Measurements from ENCODE around the gene FSTL1. TPM values are rescaled to one million over a fixed set of nuclear protein-coding genes. Genes with fewer than 3 reads are reported as not detected.

FSTL1 gene
- total RNA-seq, 5 donors from 2014 or later (not counting 1 experiment from before 2014, with no cell fraction given): 0.76 to 5.1 (median 1.5) TPM

DNA sequence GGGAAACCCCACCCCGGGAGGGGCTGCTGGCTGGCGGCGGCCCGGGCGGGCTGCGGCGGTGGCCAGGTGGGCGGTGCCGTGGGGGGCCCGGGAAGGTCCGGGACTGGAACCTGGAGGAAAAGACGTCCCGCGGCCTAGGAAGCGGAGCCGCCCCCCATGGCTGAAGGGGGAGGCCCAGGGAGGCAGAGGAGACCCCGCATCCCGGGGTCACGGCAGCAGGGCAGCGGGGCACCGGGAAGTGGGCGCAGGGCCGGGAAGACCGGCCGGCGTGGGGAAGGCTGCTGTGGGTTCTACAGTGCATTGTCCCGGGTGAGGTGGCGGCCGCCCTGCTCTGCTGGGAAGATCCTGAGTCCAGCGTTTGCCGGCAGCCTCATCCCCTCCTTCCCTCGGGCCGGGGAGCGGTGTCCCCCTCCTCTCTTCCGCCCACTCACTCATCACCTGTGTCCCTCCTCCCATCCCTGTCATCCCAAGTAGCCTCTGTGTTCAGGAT, 525 bp upstream of the FSTL1 start:
- H3K27ac Mint-ChIP-seq: no peak overlapping the region
- 35% methylated on average over 22 of the region's 35 CpGs for WGBS (ENCODE audit: insufficient coverage)

DNA sequence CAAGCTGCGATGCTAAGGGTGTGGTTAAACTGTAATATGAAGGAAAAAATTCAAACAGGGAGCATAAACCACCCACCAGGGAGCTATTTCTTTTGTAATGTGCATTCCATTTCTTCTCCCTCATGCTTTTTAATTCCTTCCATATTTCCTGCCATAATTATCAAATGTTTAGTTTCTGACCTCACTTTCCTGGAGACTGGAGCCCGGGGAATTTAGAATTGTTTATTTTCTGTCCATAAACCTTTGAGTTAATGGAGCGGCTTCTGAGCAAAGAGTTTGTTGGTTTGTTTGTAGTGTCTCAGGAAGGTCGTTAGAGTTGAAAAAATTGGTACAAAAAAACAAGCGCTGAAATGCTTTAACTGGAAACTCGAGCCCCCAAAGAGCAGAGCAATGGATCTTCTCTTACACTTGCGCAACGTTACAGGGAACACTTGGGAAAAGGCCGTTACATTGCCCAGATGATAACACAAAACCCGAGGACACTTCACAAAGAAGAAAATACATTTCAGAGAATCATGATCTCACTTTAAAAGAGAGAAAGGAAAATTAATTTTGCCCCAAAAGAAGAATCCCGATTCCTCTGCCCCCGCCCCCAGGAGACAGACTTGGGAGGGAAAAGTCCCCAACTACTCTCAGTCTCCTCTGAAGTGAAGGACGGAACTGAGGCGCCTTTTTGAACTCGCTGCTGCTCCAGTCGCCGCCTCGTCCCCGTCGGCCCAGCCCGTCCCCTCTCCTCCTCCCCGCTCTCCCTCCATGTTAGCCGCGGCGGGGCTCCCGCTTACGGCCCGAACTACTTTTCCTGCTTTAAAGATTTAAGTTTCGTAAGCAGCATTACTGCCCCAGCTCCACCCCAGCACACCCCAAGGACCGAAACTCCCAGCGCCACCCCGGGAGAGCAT, 842 bp downstream of the FSTL1 start:
- Mint-ChIP-seq H3K4me3 (peak overlapping the region; percentile 49 to 76 (median 72)), H3K4me1 (peaks cover 8 to 18% (median 9%) of the 10 kb centered on the region in 3 donors), H3K9me3 (peaks cover 0 to 5% (median 3%) of the 10 kb centered on the region in 3 donors), H3K27ac (no peak overlapping the region), H3K27me3 (peaks cover 53 to 58% of the 10 kb centered on the region in 2 donors), H3K36me3 (no peaks in the 10 kb centered on the region)
- POLR2A ChIA-PET: no interaction called here
- peak overlapping the region in 1 of 2 donors; percentile 75 for H3K4me3 ChIP-seq (ENCODE audit: control insufficient read depth in 1 of 2, extremely low read depth in 1 of 2, low read length in 1 of 2)
- no peaks in the 10 kb centered on the region for H3K36me3 ChIP-seq (ENCODE audit: control insufficient read depth in 2 of 2, extremely low read depth in 1 of 2, insufficient read depth in 1 of 2, low read length in 1 of 2)
- 3% methylated on average over 22 of the region's 32 CpGs for WGBS (ENCODE audit: insufficient coverage)
- no peak overlapping the region for H3K27ac ChIP-seq (ENCODE audit: low read length)
- DNase-seq (peak in 2 of 35 experiments; percentile 1 to 2), ATAC-seq (replicated peaks in 1 of 4) (peak in 3 of 4 experiments; percentile 26 to 42 (median 27))
- CTCF ChIA-PET: no interaction called here
- H3K27me3 ChIP-seq (replicated peaks in 1 of 2; ENCODE audit: control insufficient read depth in 2 of 2, extremely low read depth in 1 of 2, insufficient read depth in 2 of 2, low read length in 1 of 2): peaks cover 3 to 46% of the 10 kb centered on the region in 2 experiments
- H3K9me3 ChIP-seq: no peaks in the 10 kb centered on the region
- peaks cover 2 to 9% of the 10 kb centered on the region in 2 experiments for H3K4me1 ChIP-seq (ENCODE audit: control insufficient read depth in 1 of 2, extremely low read depth in 1 of 2, insufficient read depth in 2 of 2, low read length in 2 of 2)

More for the DNA sequence above, 525 bp upstream of the FSTL1 start:
- POLR2A ChIA-PET: no interaction called here
- CTCF ChIA-PET: no interaction called here
- H3K9me3 ChIP-seq: no peaks in the 10 kb centered on the region
- H3K4me1 ChIP-seq (ENCODE audit: control insufficient read depth in 1 of 2, extremely low read depth in 1 of 2, insufficient read depth in 2 of 2, low read length in 2 of 2): peaks cover 2 to 9% of the 10 kb centered on the region in 2 experiments
- H3K27ac ChIP-seq (ENCODE audit: low read length): no peak overlapping the region
- H3K4me1 Mint-ChIP-seq: peaks cover 8 to 18% (median 9%) of the 10 kb centered on the region in 3 donors
- ATAC-seq (replicated peaks in 1 of 4) (peak in 1 of 4 experiments; percentile 20), DNase-seq (no peak)
- peaks cover 0 to 5% (median 3%) of the 10 kb centered on the region in 3 donors for H3K9me3 Mint-ChIP-seq
- H3K36me3 ChIP-seq (ENCODE audit: control insufficient read depth in 2 of 2, extremely low read depth in 1 of 2, insufficient read depth in 1 of 2, low read length in 1 of 2): no peaks in the 10 kb centered on the region
- H3K4me3 ChIP-seq (ENCODE audit: control insufficient read depth in 1 of 2, extremely low read depth in 1 of 2, low read length in 1 of 2): no peak overlapping the region
- H3K36me3 Mint-ChIP-seq: no peaks in the 10 kb centered on the region
- H3K27me3 Mint-ChIP-seq: peaks cover 49 to 57% of the 10 kb centered on the region in 2 donors
- H3K27me3 ChIP-seq (replicated peaks in 1 of 2; ENCODE audit: control insufficient read depth in 2 of 2, extremely low read depth in 1 of 2, insufficient read depth in 2 of 2, low read length in 1 of 2): peaks cover 3 to 48% of the 10 kb centered on the region in 2 experiments
- peak overlapping the region; percentile 44 to 68 (median 49) for H3K4me3 Mint-ChIP-seq

GRCh38 chr3:120449251-120449650, 1.5 kb downstream of the FSTL1 start:
- DNase-seq (no peak), ATAC-seq (replicated peaks in 1 of 4) (no peak)
- Mint-ChIP-seq H3K27ac (no peak overlapping the region), H3K27me3 (peaks cover 49 to 56% of the 10 kb centered on the region in 2 donors), H3K36me3 (no peaks in the 10 kb centered on the region), H3K4me3 (peak overlapping the region in 2 of 3 donors; percentile 49 to 76), H3K9me3 (peaks cover 0 to 5% (median 3%) of the 10 kb centered on the region in 3 donors), H3K4me1 (peaks cover 8 to 18% (median 9%) of the 10 kb centered on the region in 3 donors)
- no peaks in the 10 kb centered on the region for H3K36me3 ChIP-seq (ENCODE audit: control insufficient read depth in 2 of 2, extremely low read depth in 1 of 2, insufficient read depth in 1 of 2, low read length in 1 of 2)
- POLR2A ChIA-PET: no interaction called here
- peaks cover 2 to 9% of the 10 kb centered on the region in 2 experiments for H3K4me1 ChIP-seq (ENCODE audit: control insufficient read depth in 1 of 2, extremely low read depth in 1 of 2, insufficient read depth in 2 of 2, low read length in 2 of 2)
- no peak overlapping the region for H3K27ac ChIP-seq (ENCODE audit: low read length)
- H3K9me3 ChIP-seq: no peaks in the 10 kb centered on the region
- CTCF ChIA-PET: no interaction called here
- WGBS (ENCODE audit: insufficient coverage): no CpG with 5 or more reads among the region's 6 CpGs
- H3K4me3 ChIP-seq (ENCODE audit: control insufficient read depth in 1 of 2, extremely low read depth in 1 of 2, low read length in 1 of 2): no peak overlapping the region
- H3K27me3 ChIP-seq (replicated peaks in 1 of 2; ENCODE audit: control insufficient read depth in 2 of 2, extremely low read depth in 1 of 2, insufficient read depth in 2 of 2, low read length in 1 of 2): peaks cover 3 to 44% of the 10 kb centered on the region in 2 experiments

DNA sequence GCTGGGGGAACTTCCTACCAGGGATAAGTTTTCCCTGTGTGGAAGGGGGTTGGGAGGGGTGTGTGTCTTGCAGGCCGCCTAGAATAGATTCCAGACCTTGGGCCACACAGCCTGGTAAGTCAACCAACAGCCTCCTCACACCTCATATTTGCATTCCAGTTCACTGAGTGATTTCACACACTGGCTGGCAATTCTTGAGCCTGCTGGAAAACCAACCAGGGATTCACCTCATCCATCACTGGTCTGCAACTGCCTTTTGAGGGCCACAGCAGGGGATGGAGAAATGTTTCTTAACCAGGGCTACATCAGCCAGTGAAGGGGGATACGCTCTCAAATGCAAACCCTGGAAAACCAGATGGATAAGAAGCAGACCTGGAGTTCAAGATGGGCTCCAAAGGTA, 2.0 kb downstream of the FSTL1 start:
- peaks cover 8 to 18% (median 9%) of the 10 kb centered on the region in 3 donors for H3K4me1 Mint-ChIP-seq

GRCh38 chr3:120446891-120447668, 3.7 kb downstream of the FSTL1 start:
- no peaks in the 10 kb centered on the region for H3K36me3 ChIP-seq (ENCODE audit: control insufficient read depth in 2 of 2, extremely low read depth in 1 of 2, insufficient read depth in 1 of 2, low read length in 1 of 2)
- ATAC-seq (replicated peaks in 1 of 4) (no peak), DNase-seq (no peak)
- H3K4me1 ChIP-seq (ENCODE audit: control insufficient read depth in 1 of 2, extremely low read depth in 1 of 2, insufficient read depth in 2 of 2, low read length in 2 of 2): peaks cover 2 to 9% of the 10 kb centered on the region in 2 experiments
- H3K4me3 Mint-ChIP-seq: no peak overlapping the region
- no peaks in the 10 kb centered on the region for H3K9me3 ChIP-seq
- no peaks in the 10 kb centered on the region for H3K36me3 Mint-ChIP-seq
- H3K27ac Mint-ChIP-seq: no peak overlapping the region
- WGBS (ENCODE audit: insufficient coverage): no CpG with 5 or more reads among the region's 1 CpG
- peaks cover 8 to 16% (median 9%) of the 10 kb centered on the region in 3 donors for H3K4me1 Mint-ChIP-seq
- CTCF ChIA-PET: interaction anchor here in 1 of 2 donors (0.6 kb wide), 1 partner anchor 1229 kb away, joined by 8 read pairs; no protein-coding TSS in a partner anchor
- no peaks in the 10 kb centered on the region for H3K9me3 Mint-ChIP-seq
- POLR2A ChIA-PET: no interaction called here
- peaks cover 0 to 36% of the 10 kb centered on the region in 2 experiments for H3K27me3 ChIP-seq (replicated peaks in 1 of 2; ENCODE audit: control insufficient read depth in 2 of 2, extremely low read depth in 1 of 2, insufficient read depth in 2 of 2, low read length in 1 of 2)
- H3K4me3 ChIP-seq (ENCODE audit: control insufficient read depth in 1 of 2, extremely low read depth in 1 of 2, low read length in 1 of 2): no peak overlapping the region
- no peak overlapping the region for H3K27ac ChIP-seq (ENCODE audit: low read length)
- peaks cover 38 to 42% of the 10 kb centered on the region in 2 donors for H3K27me3 Mint-ChIP-seq

More for the DNA sequence above, 2.0 kb downstream of the FSTL1 start:
- Mint-ChIP-seq H3K27ac (no peak overlapping the region), H3K9me3 (peaks cover 0 to 1% (median under 1%) of the 10 kb centered on the region in 3 donors), H3K36me3 (no peaks in the 10 kb centered on the region), H3K27me3 (peaks cover 46 to 54% of the 10 kb centered on the region in 2 donors), H3K4me3 (no peak overlapping the region)
- ATAC-seq (replicated peaks in 1 of 4): no peak
- H3K36me3 ChIP-seq (ENCODE audit: control insufficient read depth in 2 of 2, extremely low read depth in 1 of 2, insufficient read depth in 1 of 2, low read length in 1 of 2): no peaks in the 10 kb centered on the region
- H3K4me3 ChIP-seq (ENCODE audit: control insufficient read depth in 1 of 2, extremely low read depth in 1 of 2, low read length in 1 of 2): no peak overlapping the region
- peaks cover 2 to 9% of the 10 kb centered on the region in 2 experiments for H3K4me1 ChIP-seq (ENCODE audit: control insufficient read depth in 1 of 2, extremely low read depth in 1 of 2, insufficient read depth in 2 of 2, low read length in 2 of 2)
- no peaks in the 10 kb centered on the region for H3K9me3 ChIP-seq
- CTCF ChIA-PET: no interaction called here
- peaks cover 3 to 44% of the 10 kb centered on the region in 2 experiments for H3K27me3 ChIP-seq (replicated peaks in 1 of 2; ENCODE audit: control insufficient read depth in 2 of 2, extremely low read depth in 1 of 2, insufficient read depth in 2 of 2, low read length in 1 of 2)
- H3K27ac ChIP-seq (ENCODE audit: low read length): no peak overlapping the region
- DNase-seq: no peak
- 88% methylated on average over 1 of the region's 2 CpGs for WGBS (ENCODE audit: insufficient coverage)
- POLR2A ChIA-PET: no interaction called here

DNA sequence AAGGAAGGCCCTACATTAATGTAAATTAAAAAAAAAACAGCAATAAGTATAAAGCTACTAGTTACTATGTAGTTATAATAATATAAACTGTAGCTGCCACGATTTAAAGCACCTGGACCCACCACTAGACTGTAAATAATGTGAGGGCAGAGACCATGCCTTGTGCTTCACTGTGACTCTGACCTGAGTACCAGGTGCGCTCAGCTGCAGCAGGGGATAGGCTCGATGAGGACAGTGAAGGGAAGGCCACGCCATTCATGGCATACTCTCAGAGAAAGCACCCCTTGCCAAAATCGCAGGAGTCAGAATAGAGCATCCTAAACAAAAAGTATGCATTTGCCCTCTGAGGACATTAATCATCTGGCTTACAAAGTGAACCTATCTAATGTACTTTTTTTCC, 5.1 kb downstream of the FSTL1 start:
- H3K4me1 Mint-ChIP-seq: peaks cover 8 to 9% (median 9%) of the 10 kb centered on the region in 3 donors
- ATAC-seq (replicated peaks in 1 of 4): no peak
- Histone ChIP-seq H3K27me3 (replicated peaks in 1 of 2; ENCODE audit: control insufficient read depth in 2 of 2, extremely low read depth in 1 of 2, insufficient read depth in 2 of 2, low read length in 1 of 2) (peaks cover 0 to 23% of the 10 kb centered on the region in 2 experiments), H3K4me1 (ENCODE audit: control insufficient read depth in 1 of 2, extremely low read depth in 1 of 2, insufficient read depth in 2 of 2, low read length in 2 of 2) (peaks cover 2 to 6% of the 10 kb centered on the region in 2 experiments), H3K9me3 (no peaks in the 10 kb centered on the region), H3K27ac (ENCODE audit: low read length) (no peak overlapping the region), H3K36me3 (ENCODE audit: control insufficient read depth in 2 of 2, extremely low read depth in 1 of 2, insufficient read depth in 1 of 2, low read length in 1 of 2) (no peaks in the 10 kb centered on the region), H3K4me3 (ENCODE audit: control insufficient read depth in 1 of 2, extremely low read depth in 1 of 2, low read length in 1 of 2) (no peak overlapping the region)
- no peak overlapping the region for H3K4me3 Mint-ChIP-seq
- DNase-seq: no peak
- ChIA-PET CTCF (no interaction called here), POLR2A (interaction anchor here in 1 of 2 donors (0.6 kb wide), 1 partner anchor 9 kb away, joined by 4 read pairs; no protein-coding TSS in a partner anchor)
- no peaks in the 10 kb centered on the region for H3K36me3 Mint-ChIP-seq
- H3K9me3 Mint-ChIP-seq: no peaks in the 10 kb centered on the region
- WGBS (ENCODE audit: insufficient coverage): 80% methylated on average over 3 of the region's 5 CpGs
- peaks cover 34 to 35% of the 10 kb centered on the region in 2 donors for H3K27me3 Mint-ChIP-seq
- H3K27ac Mint-ChIP-seq: no peak overlapping the region

Data from T-cell (primary cell).